ENCODE results near the gene MAST3. TPM values are rescaled to one million over a fixed set of nuclear protein-coding genes. Genes with fewer than 3 reads are reported as not detected.

Gene MAST3
- total RNA-seq, 1 experiment from 2014 or later, result 14.2 TPM

GRCh38 chr19:18128044-18128443 lies 30.5 kb downstream of the MAST3 start:
- no peak overlapping the region for H3K27ac ChIP-seq (ENCODE audit: low read depth, low read length)
- no peaks in the 10 kb centered on the region for H4K20me1 ChIP-seq (ENCODE audit: insufficient read depth)
- ChIA-PET POLR2A (no interaction called here), CTCF (no interaction called here), RAD21 (ENCODE audit: low non-redundant PET in 1 of 2, low total read pairs in 2 of 2, uncharacterized antibody in 2 of 2, unreplicated experiment in 2 of 2) (no interaction called here)
- no peaks in the 10 kb centered on the region for H3K9me2 ChIP-seq (ENCODE audit: insufficient read depth)
- H2AFZ ChIP-seq (ENCODE audit: low read depth, low read length, poor library complexity, severe bottlenecking), result no peak overlapping the region
- BruUV-seq (replicated peaks), result no TSS peak
- no peak overlapping the region for H3K4me2 ChIP-seq (ENCODE audit: low read length)
- TF ChIP-seq ZBTB33 (IDR thresholded peaks at IDR 0.05; ENCODE audit: extremely low read depth, insufficient replicate concordance, low read length) (no peak), EZH2 (IDR thresholded peaks at IDR 0.05) (no peak), RAD21 (IDR thresholded peaks at IDR 0.05; ENCODE audit: low read depth) (no peak), TCF7L2 (IDR thresholded peaks at IDR 0.05; ENCODE audit: borderline replicate concordance, extremely low read depth, insufficient read depth, insufficient read length) (no peak), SRF (IDR thresholded peaks at IDR 0.05; ENCODE audit: low read depth) (no peak), CBX3 (IDR thresholded peaks at IDR 0.05; ENCODE audit: low read depth) (no peak), SP1 (IDR thresholded peaks at IDR 0.05; ENCODE audit: low read depth) (no peak), EGR1 (IDR thresholded peaks at IDR 0.05; ENCODE audit: low read depth) (no peak), FOSL1 (IDR thresholded peaks at IDR 0.05; ENCODE audit: low read depth) (no peak), SIN3A (IDR thresholded peaks at IDR 0.05; ENCODE audit: low read depth) (no peak), JUND (IDR thresholded peaks at IDR 0.05) (no peak), CTCF (IDR thresholded peaks at IDR 0.05 in 2 of 3, conservative IDR thresholded peaks at IDR 0.05 in 1 of 3; ENCODE audit: borderline replicate concordance in 1 of 3, insufficient read depth in 1 of 3, low read depth in 2 of 3, low read length in 2 of 3) (no peak), ELF1 (IDR thresholded peaks at IDR 0.05; ENCODE audit: borderline replicate concordance, low read depth) (no peak), POLR2AphosphoS5 (IDR thresholded peaks at IDR 0.05; ENCODE audit: low read depth, low read length) (no peak), YY1 (IDR thresholded peaks at IDR 0.05; ENCODE audit: extremely low read depth, insufficient replicate concordance, low read depth, low read length) (no peak)
- DNase-seq (ENCODE audit: low read depth, low spot score) (no peak), ATAC-seq (no peak)
- no peaks in the 10 kb centered on the region for H3K79me2 ChIP-seq (ENCODE audit: insufficient read depth, low read length)
- H3K36me3 ChIP-seq (ENCODE audit: control insufficient read depth in 1 of 2, insufficient read depth in 2 of 2, low read length in 2 of 2), result peaks cover 7 to 14% of the 10 kb centered on the region in 2 experiments; a peak in 3 of 4 replicates
- no peaks in the 10 kb centered on the region for H3K27me3 ChIP-seq (ENCODE audit: insufficient read depth, low read length)
- no peak overlapping the region for H3K9ac ChIP-seq (ENCODE audit: low read length)
- H3K9me3 ChIP-seq (ENCODE audit: control insufficient read depth in 1 of 2, insufficient read depth in 1 of 2, low read depth in 1 of 2, low read length in 2 of 2), result no peaks in the 10 kb centered on the region
- no peak overlapping the region for H3K4me3 ChIP-seq (replicated peaks in 1 of 2; ENCODE audit: low read depth in 1 of 2, low read length in 2 of 2)
- no peaks in the 10 kb centered on the region for H3K4me1 ChIP-seq (ENCODE audit: control insufficient read depth in 1 of 2, insufficient read depth in 2 of 2, low read length in 2 of 2)
- intact Hi-C loops (cut with micrococcal nuclease), result no loop called here

Data from HCT116 (cell line).